ENCODE measurements around the gene CAPN15.

The CAPN15 gene

DNA sequence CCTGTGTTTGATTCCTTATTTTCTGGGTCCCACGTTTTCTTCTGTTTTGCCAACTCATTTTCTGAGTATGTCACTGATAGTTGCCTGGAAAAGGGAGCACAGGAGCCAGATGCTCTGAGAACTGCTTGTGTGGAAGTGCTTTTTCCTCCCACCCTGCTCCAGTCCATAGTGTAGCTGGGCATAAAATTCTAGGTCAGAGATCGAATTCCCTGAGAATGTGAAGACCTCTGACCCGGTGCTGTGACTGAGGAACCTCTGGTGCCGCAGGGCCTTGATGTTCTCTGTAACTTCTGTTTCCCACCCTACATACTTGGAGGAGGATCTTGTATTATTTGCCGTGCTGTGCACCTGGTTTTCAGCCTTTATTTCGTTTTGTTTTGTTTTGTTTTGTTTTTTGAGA is 19.5 kb upstream of the CAPN15 start:
- DNase-seq = no peak

DNA sequence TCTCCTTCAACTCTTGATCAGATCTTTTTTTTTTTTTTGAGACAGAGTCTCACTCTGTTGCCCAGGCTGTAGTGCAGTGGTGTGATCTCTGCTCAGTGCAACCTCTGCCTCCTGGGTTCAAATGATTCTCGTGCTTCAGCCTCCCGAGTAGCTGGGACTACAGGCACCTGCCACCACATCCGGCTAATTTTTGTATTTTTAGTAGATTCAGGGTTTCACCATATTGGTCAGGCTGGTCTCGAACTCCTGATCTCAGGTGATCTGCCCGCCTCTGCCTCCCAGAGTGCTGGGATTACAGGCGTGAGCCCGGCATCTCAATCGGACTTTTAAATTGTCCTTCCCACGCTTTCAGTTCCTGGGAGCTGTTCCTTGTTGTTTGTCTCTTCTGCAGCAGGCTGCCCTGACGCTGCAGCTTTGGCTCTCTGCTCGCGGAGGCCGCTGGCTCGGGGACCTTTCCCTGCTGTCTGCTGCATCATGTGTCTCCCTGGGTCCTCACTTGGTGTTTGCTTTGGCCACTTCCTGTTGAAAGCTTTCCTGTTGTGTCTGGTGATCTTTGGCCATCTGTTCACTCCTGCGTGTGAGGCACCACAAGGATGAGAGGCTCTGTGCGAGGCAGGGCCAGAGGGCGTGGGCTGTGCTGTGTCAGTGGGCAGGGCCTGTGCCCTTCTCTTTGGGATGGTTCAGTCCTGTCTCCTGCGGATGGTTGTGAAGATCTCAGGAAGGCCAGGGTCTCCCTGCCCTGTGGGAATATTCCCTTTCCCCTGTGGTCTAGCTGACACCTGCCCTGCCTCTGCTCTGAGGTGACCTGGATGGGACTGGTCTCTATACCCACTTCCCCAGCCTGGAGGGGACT is 18.4 kb upstream of the CAPN15 start:
- DNase-seq = no peak

DNA sequence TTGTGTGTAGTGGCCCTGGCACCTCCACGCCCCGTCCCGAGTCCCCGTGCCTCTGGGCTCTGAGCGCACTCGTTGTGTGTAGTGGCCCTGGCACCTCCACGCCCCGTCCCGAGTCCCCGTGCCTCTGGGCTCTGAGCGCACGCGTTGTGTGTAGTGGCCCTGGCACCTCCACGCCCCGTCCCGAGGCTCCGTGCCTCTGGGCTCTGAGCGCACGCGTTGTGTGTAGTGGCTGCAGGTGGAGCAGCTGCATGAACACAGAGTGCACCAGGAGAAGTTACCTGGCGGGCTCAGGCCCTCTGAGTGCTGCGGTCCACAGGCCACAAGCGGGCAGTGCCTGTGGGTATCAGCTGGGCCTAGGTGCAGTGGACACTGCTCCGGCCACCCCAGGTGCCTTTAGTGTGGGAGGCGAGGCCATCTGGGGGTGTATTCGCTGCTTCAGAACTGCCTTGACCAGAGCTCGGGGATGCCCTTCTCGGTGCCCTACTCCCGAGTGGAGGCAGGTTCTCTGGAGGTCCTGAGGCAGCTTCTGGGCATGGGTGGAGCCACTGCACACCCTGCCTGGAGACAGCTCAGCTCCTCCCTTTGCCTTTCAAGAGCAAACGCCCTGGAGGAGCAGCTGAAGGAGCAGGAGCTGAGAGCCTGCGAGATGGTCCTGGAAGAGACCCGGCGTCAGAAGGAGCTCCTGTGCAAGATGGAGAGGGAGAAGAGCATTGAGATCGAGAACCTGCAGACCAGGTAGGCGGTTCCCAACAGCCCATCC is 17.3 kb upstream of the CAPN15 start:
- no peak for DNase-seq

DNA sequence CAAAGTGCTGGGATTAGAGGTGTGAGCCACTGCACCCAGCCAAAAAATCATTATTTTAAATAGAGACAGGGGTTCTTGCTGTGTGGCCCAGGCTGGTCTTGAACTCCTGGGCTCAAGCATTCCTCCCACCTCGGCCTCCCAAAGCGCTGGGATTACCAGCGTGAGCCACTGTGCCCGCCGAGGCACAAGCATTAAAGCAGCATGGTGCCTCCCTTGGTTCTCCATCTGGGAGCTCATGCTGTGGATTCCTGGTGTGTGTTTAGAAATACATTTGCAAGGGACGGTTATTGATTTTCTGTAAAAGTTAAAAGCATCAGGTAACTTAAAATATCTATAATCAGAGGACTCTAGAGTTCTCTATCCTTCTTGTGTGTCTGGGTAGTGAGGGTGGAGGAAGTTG is 14.7 kb upstream of the CAPN15 start:
- no peak for DNase-seq

DNA sequence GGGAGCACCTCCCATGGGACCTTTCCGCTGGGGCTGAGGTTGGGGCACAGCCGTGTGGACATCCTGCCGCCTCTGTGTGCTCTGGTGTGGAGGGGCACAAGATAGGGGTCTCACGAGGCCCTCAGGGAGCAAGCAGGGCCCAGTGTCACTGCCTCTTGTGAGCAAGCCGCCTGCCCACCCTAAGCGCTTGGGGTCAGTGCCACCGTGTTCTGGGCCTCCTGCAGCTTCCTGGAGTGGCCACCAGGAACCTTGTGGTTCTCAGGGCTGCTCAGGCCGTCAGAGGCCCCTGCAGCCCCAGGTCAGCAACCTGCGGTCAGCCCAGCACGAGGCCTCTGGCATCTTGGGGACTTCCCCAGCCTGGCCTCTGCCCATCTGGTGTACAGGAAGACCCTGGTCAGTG is 13.6 kb upstream of the CAPN15 start:
- no peak for DNase-seq

DNA sequence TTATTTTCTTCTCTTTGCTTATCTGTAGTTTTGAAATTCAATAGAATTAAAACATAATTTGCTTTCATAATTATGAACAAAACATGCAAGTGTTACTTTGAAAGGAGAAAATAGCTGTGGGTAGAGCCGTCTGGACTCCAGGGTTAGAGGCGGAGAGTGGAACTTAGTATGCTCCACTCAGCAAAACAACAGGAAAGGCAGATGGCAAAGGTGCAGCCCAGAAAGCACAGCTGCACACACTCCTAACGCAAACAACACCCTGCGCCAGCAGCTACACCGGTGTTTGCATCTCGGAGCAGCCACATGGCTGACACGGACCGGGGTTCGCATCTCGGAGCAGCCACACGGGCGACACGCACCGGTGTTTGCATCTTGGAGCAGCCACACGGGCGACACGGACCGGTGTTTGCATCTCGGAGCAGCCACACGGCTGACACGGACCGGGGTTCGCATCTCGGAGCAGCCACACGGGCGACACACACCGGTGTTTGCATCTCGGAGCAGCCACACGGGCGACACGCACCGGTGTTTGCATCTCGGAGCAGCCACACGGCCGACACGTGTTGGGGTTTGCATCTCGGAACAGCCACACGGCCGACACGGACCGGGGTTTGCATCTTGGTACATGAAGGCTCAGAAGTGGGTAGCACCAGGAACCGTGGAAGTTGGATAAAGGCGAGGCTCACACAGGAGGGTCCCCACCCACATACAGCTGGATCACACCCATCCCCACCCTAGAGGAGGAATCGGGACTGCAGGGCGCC is 12.2 kb upstream of the CAPN15 start:
- DNase-seq = no peak

DNA sequence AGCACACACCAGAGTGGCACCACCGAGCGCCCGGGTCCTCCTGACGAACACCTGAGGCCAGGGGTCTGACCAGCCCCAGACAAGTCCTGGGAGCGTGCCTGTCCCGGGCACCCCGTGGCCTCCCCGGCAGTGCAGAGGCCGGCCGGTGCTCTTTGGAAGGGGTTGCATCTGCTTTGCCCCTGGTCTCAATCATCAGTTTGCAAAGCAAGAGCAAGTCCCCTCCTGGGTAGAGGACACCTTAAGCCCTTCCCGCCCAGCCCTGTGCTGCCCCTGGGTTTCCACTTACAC is 11.6 kb upstream of the CAPN15 start:
- DNase-seq = no peak

DNA sequence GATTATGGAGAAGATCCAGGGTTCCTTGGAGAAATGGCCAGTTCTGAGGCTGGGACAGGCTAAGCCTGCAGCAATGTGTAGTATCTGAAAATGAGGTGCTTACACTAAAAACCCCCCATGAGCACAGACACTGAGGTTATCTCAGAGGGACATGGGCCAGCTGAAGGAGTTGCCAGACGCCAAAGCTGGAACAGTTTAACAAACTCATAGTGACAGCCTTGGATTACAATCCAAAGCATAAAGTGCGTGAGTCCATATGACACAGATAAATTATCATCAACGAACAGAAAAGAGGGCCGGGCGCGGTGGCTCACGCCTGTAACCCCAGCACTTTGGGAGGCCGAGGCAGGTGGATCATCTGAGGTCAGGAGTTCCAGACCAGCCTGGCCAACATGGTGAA is 11.2 kb upstream of the CAPN15 start:
- DNase-seq = no peak

DNA sequence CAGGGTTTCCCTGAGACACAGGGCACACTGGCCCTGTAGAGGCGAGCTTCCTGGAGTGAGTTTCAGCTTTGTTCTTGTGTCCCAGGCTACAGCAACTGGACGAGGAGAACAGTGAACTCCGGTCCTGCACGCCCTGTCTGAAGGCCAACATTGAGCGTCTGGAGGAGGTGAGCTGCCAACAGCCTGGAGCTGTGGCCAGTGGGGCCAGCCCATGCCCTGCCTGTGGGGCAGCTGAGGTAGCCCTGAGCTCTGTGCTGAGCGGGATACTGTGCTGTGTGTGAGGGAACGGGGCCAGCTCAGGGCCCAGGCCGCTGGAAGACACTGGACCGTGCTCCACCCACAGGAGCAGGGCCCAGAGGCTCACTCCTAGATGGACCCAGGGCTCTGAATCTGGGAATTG is 8.7 kb upstream of the CAPN15 start:
- no peak for DNase-seq

DNA sequence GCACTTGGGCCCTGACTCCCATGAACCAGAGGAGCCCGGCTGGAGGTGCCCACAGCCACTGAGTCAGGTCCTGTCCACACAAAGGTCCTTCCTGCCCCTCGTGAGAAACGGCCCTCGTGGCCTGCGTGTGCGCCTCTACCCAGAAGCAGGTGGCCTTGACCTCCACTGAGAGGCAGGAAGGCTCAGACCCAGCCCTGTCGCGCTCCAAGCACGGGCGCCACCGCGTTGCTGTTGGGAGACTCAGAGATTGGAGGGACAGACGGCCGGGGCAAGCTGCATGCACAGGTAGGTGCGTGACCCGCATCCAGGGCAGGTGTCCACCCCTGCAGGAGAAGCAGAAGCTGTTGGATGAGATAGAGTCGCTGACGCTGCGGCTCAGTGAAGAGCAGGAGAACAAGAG is 8.1 kb upstream of the CAPN15 start:
- DNase-seq = no peak

DNA sequence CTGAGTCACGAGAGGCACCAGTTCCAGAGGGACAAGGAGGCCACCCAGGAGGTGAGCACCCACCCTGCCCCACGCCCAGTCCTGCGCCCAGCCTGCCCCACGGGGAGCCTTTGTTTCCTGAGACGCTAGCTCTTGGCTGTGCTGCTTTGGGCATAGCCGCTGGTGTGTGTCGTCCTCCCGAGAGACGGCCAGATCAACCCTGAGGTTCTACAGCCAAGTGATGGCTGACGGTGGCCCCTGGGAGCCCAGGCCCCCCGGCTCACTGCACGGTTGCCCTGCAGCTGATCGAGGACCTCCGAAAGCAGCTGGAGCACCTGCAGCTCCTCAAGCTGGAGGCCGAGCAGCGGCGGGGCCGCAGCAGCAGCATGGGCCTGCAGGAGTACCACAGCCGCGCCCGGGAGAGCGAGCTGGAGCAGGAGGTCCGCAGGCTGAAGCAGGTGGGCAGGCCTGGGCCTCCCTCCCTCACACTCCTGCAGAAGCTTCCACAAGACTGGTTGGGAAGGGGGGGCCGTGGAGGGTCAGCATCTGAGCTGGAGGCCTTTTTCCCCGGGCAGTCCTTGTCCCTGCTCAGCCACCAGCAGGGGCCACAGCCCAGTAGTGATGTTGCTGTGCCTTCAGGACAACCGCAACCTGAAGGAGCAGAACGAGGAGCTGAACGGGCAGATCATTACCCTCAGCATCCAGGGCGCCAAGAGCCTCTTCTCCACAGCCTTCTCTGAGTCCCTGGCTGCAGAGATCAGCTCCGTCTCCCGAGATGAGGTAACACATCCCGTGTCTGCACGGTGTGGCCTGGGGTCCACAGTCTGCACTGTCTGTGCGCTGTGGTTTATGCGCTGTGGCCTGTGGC is 7.4 kb upstream of the CAPN15 start:
- no peak for DNase-seq

DNA sequence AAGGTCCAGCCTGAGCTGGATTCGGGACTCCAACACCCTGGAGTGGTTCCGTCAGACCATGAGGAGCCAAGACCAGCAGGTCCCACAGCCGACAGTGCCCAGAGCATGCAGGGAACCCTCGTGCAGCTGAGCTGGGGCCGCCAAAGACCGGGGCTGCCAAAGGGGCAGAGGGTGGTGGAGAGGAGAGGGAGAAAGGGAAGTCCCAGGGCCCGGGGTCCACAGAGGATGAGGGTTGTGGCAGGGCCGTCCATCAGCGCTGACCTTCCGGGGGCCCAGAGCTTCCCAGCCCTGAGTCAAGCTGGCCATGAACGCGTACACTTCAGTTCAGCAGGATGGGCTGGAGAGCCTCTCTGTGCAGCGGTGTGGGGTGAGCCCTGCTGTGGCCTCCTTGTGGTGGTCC is 6.7 kb upstream of the CAPN15 start:
- DNase-seq = no peak

DNA sequence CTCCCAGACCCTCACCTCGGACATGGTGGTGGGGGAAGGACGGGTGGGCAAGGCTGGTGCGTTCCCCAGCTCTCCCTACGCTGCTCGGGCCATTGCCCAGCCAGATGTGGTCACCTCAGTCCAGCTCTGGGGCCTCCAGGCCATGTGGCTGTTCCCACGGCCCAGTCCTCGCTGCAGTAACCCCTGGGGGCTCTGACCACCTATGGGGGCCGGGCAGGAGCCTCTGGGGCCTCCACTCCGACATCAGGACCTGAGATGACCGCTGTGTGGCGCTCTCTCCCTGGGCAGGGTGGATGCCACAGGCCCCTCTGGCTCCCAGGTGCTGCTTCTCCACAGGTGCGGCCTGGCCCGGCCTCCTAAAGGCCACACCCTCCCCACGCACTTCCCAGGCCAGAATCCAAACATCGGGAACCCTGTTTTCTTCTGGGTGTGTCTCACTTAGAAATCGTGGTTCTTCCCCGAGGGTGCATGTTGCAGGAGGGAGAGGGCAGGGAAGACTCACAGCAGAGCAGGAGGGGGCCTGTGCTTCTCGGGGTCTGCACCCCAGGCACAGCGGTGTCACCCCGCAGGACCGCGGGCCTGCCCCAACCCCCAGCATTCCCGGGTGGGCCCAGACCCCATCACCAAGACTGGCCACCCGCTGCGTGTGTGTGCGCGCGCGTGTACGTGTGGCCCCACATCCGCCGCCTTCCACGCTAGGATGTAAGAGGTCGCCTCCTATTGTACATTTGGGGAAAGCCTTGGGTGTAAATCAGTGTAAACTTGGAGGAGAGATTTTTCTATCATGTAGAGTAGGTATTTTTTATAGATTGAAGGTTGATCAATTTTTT is 5.9 kb upstream of the CAPN15 start:
- no peak for DNase-seq

DNA sequence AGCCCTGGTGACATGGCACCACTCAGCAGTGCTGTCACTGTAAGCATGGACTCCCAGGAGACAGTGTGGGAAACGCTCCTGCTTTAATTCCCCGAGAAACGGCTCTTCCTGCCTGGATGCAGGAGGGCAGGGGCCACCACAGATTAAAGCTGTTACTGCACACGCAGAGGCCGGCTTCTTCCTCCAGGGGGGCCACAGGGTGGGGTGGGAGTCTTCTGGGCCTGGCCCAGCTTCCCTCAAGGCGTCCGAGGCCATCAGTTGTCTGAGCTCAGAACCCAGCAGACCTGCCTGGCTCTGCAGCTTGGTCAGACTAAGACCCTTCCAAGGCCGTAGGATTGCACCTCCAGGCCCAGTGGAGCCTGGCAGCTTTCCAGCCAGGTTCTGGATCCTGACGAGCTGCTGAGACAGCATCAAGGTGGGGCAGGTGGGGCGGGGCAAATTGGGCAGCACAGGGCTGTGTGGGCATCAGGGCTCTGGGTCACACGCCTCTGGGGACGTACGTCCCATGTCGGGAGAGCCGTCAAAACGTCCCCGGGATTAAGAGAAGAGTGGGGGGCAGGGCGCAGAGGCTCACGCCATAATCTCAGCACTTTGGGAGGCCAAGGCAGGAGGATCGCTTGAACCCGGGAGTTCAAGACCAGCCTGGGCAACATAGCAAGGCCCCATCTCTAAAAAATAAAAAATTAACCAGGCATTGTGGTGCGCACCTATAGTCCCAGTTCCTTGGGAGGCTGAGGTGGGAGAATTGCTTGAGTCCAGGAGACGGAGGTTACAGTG is 5.0 kb upstream of the CAPN15 start:
- DNase-seq = no peak

DNA sequence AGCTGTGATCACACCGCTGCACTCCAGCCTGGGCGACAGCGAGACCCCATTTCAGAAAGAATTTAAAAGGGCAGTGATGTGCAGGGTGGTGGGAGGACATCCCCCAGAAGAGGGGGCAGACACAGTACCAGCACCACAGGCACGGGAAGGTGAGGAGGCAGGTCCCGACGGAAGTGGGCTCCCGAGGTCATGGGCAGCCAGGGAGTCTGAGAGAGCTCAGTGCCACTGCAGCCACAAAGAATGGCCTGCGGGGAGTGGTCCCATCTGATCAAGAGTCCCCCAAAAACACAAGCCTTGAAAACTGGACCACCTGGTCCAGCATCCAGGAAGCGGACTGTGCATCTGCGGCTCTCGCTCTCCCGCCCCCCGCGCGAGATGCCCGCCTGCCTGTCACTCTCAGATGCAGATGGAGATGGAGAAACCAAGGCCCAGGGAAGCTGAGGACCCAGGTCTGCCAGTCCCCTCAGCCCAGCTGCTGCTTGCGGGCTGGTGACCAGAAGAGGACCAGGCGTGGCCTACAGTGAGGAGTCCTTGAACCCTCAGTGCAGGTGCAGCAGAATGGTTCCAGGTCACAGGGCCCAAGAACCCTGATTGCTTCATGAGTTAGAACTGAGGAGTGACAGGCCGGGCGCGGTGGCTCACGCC is 4.3 kb upstream of the CAPN15 start:
- DNase-seq = no peak

DNA sequence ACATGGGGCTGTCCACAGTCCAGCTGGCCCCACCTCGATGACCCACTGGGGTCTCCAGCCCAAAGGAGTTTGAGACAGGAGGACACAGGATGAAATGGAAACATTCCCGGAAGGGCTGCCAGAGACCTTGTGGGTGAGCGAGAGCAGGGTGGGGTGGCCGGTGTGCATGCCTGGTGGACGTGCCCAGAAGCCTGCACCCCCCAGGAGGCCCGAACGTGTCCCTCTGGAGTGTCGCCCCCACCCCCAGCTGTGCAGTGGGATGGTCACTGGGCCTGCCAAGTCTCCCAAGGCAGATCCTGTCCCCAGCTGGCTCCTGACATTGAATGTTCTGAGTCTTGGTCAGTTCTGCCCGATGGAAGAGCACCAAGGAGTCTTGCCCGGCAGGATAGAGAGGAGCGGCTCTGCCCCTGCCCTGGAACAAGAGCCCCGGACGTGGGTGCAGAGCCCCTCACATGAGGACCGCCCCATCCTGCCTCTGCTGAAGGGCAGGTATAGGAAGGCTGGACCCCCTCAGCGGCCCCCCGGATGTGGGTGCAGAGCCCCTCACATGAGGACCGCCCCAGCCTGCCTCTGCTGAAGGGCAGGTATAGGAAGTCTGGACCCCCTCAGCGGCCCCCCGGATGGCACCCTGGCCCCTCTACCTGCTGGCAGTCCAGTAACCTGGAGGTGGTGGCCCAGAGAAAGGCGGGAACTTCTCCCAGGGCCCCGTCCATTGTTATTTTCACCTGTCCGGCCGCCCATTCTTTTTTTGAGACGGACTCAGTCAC is 3.1 kb upstream of the CAPN15 start:
- DNase-seq = no peak

DNA sequence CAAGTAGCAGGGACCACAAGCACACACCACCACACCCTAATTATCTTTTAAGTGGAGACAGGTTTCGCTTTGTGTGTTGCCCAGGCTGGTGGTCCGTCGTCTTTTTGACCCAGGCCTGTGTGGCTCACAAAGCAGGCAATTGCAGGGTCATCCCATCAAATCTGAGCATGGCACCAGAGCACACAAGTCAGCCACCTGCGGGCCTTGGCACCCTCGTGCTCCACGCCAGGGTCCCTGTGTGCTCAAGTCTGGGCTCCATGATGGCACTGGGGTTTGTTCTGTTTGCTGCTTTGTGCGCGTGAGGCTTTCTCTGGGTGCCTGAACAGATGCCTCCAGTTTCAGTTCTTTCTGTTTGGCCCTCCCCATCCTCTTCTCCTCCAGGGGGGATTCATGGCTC is 2.4 kb upstream of the CAPN15 start:
- no peak for DNase-seq

DNA sequence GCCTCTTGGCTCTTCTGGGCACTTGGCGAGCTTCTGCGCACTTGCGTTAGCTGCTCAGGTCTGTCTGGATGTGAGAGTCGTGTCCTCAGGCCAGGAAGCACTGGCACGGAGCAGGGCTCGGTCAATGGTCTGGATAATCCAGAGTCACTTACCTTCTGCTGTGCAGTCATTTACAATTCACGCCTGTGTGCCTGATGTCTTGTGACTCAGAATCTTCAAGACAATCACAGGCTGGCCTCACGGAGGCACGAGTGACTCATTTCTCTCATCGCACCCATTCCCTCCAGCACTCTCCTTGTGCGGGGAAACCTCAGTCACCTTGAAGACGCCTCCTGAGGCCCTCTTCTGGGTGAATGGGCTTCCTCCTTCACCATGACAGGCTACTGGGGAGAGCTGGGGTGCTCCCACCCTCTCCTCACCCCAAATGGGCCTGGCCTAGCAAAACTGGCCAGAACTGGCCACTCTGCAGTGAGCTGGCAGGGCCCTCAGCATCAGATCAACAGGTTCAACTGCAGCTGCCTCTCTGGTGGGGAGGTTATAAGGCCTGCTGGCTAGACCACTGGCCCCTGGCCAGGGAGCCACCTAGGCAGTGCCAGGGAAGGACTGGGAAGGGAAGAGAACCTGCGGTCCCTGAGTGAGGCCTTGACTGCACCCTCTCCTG is 1.9 kb upstream of the CAPN15 start:
- DNase-seq = no peak

Data from NCI-H187 treated with DMSO at 0.1 percent for 48 hours (cell line).